HCT116 (cell line): Measurements from ENCODE around the gene SNRPA.

Experiments
- SIN3A ChIP-seq: IDR thresholded peaks from 2 replicates; pipeline ENCODE4 v1.6.1; 2012; ENCODE audit warnings: low read depth
- ZNF274 ChIP-seq: fragments of 200-500 bp; sonication (Bioruptor generic); IDR thresholded peaks from 2 replicates; pipeline ENCODE4 v1.6.1; 2014; ENCODE audit warnings: mild to moderate bottlenecking, low read depth, low read length, inconsistent platforms

DNA sequence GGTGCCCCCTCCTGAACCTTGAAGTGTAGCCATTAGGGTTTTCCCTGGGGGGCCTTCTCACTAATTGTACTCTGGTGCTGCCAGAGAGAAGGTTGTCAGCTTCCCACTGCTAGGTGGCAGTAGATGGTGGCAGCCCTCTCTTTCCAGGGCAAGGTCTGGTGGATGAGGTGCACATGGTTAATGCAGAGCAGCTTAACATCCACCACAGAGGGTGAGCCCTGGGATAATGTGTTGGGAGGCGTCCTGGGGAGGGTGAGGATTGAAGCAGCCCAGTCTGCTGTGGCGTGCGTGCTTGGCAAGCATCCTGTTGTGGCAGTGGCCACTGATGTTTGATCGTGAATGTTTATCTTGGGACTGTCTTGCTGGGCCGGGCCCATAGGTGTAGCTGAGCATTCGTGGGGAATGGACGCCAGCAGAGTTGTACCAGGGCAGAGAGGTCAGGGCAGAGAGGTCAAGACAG is 53.8 kb downstream of the SNRPA start:
- TF ChIP-seq SIN3A (no peak), ZNF274 (no peak)
